GM21528 (cell line): ENCODE measurements around the gene MGLL.
A peak's percentile ranks its signal among the peaks of the same experiment; 100 is the strongest.

Experiments
- ATAC-seq: cut with Tn5 transposase; IDR thresholded peaks from one replicate; pipeline ENCODE4 v1.9.1; 2021; ENCODE audit warnings: mild to moderate bottlenecking, moderate library complexity; ENCODE audit not compliant: unreplicated experiment, low FRiP score

The MGLL gene

GRCh38 chr3:127791221-127791913 lies 30.9 kb downstream of the MGLL start:
- peak; percentile 82 for ATAC-seq

GRCh38 chr3:127790882-127791183 lies 31.5 kb downstream of the MGLL start:
- no peak for ATAC-seq

- ATAC-seq, result no peak
Observed at GRCh38 chr3:127789990-127790881, 32.1 kb downstream of the MGLL start.

- ATAC-seq, result no peak
Observed at GRCh38 chr3:127789051-127789450, 33.3 kb downstream of the MGLL start.

GRCh38 chr3:127788451-127788909 lies 33.8 kb downstream of the MGLL start:
- ATAC-seq, result no peak

- ATAC-seq, result no peak
Observed at GRCh38 chr3:127787571-127788365, 34.5 kb downstream of the MGLL start.

- ATAC-seq, result no peak
Observed at GRCh38 chr3:127787071-127787490, 35.2 kb downstream of the MGLL start.

GRCh38 chr3:127786353-127787070 lies 35.8 kb downstream of the MGLL start:
- ATAC-seq, result no peak

- ATAC-seq, result no peak
Observed at GRCh38 chr3:127785711-127786265, 36.5 kb downstream of the MGLL start.

GRCh38 chr3:127784865-127785710 lies 37.2 kb downstream of the MGLL start:
- ATAC-seq, result no peak

GRCh38 chr3:127784283-127784682 lies 38.0 kb downstream of the MGLL start:
- no peak for ATAC-seq

GRCh38 chr3:127783642-127784160 lies 38.6 kb downstream of the MGLL start:
- ATAC-seq, result no peak

- ATAC-seq, result no peak
Observed at GRCh38 chr3:127783166-127783565, 39.1 kb downstream of the MGLL start.

- no peak for ATAC-seq
Observed at GRCh38 chr3:127781411-127782001, 40.8 kb downstream of the MGLL start.

GRCh38 chr3:127780536-127781400 lies 41.5 kb downstream of the MGLL start:
- no peak for ATAC-seq

- no peak for ATAC-seq
Observed at GRCh38 chr3:127779747-127780146, 42.6 kb downstream of the MGLL start.

- no peak for ATAC-seq
Observed at GRCh38 chr3:127777921-127778656, 44.2 kb downstream of the MGLL start.
